Testis (tissue), 2 donors: ENCODE results near the gene NAA20.

Source experiments
- POLR2A ChIP-seq: fragments of 450-650 bp; IDR thresholded peaks from one replicate; pipeline ENCODE4 v1.6.1; 2017; ENCODE audit warnings: antibody characterized with exemption, mild to moderate bottlenecking, moderate library complexity
- TF ChIP-seq, protein P1 (sequence below), 3 experiments: fragments of 450-650 bp in 2 of 3; fragments of 200-600 bp in 1 of 3; sonication (generic) in 1 of 3; IDR thresholded peaks; one replicate each; pipeline ENCODE4 v1.5.1; 2016 to 2019; ENCODE audit warnings: antibody characterized with exemption in 3 of 3, mild to moderate bottlenecking in 2 of 3, moderate library complexity in 1 of 3

DNA sequence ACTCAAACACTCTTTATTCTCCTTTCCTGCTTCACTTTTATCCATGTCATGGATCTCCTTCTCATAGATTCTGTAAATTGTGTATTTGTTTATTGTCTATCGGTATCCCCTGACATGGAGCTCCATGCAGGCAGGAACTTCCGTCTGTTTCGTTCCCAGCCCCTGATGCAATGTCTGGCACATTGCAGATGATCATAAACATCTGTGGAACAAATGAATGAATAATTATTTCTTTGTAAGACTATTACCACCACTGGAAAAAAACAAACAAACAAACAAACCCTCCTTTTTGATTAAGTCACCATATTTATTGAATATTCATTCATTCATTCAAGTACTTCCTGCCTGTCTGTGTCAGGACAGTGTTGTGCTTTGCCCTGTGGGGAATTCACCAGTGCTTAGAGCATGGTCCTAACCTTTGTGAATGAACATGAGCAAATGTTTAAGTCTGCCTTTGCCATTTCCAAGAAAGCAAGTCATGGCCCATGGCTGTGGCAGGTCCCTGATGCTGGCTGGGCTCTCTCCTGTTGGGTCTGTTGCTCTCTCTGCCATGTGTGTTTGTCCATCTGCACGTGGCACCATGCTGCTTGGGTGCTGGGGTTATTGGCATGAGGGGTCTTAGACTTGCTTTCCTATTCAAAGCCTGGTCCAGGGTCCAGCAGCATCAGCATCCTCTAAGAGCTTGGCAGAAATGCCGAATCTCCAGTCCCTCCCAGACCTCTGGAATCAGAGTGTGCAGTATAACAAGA lies 47.5 kb upstream of the NAA20 start:
- TF ChIP-seq, protein P1, sequence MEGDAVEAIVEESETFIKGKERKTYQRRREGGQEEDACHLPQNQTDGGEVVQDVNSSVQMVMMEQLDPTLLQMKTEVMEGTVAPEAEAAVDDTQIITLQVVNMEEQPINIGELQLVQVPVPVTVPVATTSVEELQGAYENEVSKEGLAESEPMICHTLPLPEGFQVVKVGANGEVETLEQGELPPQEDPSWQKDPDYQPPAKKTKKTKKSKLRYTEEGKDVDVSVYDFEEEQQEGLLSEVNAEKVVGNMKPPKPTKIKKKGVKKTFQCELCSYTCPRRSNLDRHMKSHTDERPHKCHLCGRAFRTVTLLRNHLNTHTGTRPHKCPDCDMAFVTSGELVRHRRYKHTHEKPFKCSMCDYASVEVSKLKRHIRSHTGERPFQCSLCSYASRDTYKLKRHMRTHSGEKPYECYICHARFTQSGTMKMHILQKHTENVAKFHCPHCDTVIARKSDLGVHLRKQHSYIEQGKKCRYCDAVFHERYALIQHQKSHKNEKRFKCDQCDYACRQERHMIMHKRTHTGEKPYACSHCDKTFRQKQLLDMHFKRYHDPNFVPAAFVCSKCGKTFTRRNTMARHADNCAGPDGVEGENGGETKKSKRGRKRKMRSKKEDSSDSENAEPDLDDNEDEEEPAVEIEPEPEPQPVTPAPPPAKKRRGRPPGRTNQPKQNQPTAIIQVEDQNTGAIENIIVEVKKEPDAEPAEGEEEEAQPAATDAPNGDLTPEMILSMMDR (IDR thresholded peaks at IDR 0.05): no peak
- no peak for TF ChIP-seq POLR2A
